GM12874 (cell line): ENCODE measurements around the gene IRAK1.

Source experiments
- CTCF ChIP-seq: IDR thresholded peaks from 2 replicates; pipeline ENCODE4 v1.5.1; 2011; ENCODE audit warnings: low read depth, mild to moderate bottlenecking, control low read depth, low read length, moderate library complexity; ENCODE audit not compliant: insufficient read depth

The IRAK1 gene

DNA sequence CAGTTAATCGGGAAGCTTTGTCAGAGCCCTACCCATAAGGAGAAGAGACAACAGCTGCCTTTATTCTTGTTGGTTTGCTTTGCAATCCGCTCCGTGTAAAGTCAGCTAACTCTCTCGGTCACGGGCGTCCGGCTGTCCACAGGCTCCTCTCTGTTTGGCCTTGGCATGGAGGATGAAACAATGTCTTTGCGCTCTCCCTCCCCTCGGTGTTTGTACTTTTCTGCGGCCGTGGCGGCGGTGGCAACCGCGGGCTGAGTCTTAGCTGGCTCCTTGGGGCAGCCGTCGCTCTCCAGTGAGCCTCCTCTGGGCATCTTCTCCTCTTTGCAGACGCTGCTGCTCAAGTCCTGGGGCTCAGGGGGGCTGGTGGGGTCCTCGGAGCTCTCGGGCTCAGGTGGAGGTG is 10.6 kb upstream of the IRAK1 start:
- TF ChIP-seq CTCF, result no peak

DNA sequence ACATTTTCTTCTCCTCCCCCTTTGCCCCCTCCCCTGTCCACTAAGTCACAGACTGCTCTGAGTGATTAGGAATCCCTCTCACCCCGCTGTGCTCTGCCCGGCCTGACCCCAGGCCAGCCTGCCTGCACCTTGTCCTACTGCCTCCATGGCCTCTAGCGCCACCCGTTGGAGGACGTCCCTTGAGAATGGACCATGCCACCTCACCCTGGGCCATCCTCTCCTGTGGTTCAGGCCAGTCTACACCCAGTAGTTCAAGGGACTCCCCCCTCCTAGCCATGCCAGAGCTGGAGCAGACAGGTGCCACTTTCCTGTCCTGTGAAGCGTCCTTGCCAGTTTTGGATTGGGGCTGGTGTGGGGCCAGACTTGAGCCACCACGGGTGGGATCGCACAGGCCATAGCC is 9.7 kb upstream of the IRAK1 start:
- 0 out of 2 replicates have a peak, but pooled peaks have one; percentile 2 for TF ChIP-seq CTCF

DNA sequence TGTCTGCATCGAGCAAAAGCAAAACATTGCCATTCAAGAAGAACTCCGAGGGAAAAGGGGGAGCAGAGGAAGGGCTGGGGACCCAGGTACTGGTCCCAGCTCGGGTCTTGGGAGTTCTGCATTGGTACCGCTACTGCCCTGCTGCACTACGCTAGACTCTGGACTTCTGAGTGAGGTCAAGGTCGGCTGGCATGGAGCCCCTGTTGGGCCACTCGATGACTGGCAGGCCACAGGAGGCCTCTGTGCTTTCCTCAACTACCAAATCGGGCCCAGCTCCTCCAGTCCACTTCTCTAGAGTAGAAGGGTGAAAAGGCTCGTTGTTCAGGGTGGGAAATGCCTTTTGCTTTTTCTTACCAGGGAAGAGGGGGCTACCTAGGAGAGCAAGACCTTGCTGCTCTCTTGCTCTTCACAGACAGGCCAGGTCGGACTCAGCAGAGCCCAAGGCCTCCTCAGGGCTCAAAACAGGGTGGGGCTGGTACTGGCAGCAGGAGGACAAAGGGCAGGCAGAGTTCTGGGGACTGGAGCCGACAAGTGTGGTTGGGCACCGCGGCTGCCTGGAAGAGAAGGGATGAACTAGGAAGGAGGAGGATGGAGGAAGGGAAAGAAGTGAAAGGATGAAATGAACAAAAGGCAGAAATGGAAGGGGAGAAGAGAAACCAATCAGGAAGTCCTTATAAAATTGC is 8.9 kb upstream of the IRAK1 start:
- no peak for TF ChIP-seq CTCF

GRCh38 chrX:154027986-154028385 is 8.3 kb upstream of the IRAK1 start:
- TF ChIP-seq CTCF, result no peak

GRCh38 chrX:154027022-154027402 is 7.3 kb upstream of the IRAK1 start:
- TF ChIP-seq CTCF, result no peak

DNA sequence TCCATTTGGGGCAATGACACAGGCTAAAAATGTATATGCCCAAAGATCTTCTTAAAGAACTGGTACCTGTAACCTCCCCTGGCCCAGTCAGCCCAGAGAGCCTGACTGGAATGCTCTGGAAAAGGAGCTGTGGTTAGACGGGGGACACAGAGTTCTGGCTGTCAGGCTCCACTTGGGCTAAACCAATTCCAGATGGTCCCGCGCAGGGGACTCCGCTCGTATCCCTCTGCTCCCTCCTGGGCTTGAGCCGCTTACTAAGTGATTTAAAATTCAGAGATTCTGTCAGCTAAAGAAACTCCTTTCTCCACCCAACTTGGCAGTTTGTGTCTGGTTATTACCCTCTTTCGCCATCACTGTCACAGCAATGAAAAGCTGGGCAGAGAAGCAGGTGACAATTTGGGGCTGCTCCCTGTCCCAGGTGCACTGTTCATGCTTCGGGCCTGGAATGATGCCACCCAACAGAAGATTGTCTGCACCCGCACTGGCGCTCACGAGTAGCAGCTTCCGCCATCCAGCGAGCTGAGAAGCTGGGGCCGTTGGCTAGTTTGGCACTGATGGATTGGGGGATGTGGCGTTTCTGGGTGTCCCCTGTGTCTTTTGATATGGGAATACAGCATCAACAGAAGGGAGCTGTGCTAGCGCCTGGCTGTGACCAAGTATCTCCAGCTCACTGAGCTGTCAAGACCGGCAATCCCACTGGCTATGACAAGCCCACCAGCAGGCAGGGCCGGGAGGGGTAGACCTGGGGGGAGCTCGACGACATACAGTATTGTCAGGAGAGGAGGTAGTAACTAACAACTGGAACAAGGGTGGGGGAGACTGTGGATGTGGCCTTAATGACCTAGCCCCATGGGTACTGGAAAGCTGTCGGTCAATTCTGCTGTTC is 6.7 kb upstream of the IRAK1 start:
- no peak for TF ChIP-seq CTCF

DNA sequence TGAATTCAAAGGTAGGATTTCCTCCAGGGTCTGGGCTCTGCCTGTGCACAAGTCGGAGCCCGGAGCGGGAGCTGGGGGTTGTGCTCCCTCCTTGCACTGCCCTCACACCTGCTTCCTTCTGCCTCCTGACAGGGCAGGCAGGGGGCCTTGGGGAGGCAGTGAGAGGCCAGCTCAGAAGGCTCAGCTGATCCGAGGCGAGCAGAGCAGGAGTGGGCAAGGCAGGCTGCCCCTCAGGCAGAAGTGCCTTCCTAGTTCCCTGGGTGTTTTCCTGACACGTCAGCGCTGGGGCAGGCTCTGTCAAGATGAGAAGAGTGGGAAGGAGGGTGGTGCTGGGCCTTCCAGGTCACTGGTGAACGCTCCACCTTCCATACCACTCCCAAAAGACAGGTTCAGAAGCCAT is 5.5 kb upstream of the IRAK1 start:
- no peak for TF ChIP-seq CTCF
